ENCODE results near the gene GDF10. TPM values are rescaled to one million over a fixed set of nuclear protein-coding genes. Genes with fewer than 3 reads are reported as not detected.

Gene GDF10
- total and polyA plus RNA-seq, 2 donors (not counting 3 experiments of a cell fraction or from before 2014, with no cell fraction given), result not detected

DNA sequence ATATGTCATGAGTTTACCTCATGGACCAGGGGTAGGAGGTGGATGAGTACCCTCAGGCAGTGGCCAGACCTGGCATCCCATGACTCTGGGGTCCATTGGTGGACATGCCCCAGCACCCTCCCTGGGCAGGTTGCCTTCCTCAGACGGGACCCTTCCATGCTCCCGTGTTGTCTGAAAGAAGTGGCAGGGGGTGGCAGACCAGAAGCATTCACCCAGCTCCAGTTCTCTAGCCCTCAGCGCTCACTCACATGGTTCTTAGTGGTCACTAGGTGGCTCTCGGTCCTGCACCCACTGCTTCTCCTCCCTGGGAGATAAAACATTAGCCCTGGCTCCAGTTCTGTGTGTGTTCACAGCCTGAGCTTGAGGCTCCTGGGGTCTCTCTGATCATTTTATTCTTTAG, 54.2 kb downstream of the GDF10 start:
- TF ChIP-seq, protein P1, sequence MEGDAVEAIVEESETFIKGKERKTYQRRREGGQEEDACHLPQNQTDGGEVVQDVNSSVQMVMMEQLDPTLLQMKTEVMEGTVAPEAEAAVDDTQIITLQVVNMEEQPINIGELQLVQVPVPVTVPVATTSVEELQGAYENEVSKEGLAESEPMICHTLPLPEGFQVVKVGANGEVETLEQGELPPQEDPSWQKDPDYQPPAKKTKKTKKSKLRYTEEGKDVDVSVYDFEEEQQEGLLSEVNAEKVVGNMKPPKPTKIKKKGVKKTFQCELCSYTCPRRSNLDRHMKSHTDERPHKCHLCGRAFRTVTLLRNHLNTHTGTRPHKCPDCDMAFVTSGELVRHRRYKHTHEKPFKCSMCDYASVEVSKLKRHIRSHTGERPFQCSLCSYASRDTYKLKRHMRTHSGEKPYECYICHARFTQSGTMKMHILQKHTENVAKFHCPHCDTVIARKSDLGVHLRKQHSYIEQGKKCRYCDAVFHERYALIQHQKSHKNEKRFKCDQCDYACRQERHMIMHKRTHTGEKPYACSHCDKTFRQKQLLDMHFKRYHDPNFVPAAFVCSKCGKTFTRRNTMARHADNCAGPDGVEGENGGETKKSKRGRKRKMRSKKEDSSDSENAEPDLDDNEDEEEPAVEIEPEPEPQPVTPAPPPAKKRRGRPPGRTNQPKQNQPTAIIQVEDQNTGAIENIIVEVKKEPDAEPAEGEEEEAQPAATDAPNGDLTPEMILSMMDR (IDR thresholded peaks at IDR 0.05; ENCODE audit: extremely low read depth in 1 of 2, insufficient read depth in 1 of 2, low read depth in 1 of 2, low read length in 2 of 2), result peak in 1 of 2 donors; percentile 2
- no peak for TF ChIP-seq JUN (IDR thresholded peaks at IDR 0.05; ENCODE audit: borderline replicate concordance, insufficient read depth, insufficient read length, low read depth)
- TF ChIP-seq EZH2 (IDR thresholded peaks at IDR 0.05; ENCODE audit: borderline replicate concordance, low read depth, low read length, severe bottlenecking), result no peak
- H3K4me1 ChIP-seq (ENCODE audit: control insufficient read depth, extremely low read depth, insufficient read depth, low read length), result no peaks in the 10 kb centered on the region
- FAIRE-seq, result no peak
- CTCF ChIA-PET, result interaction anchor here (2.9 kb wide), 1 partner anchor 14 kb away, joined by 14 read pairs; no protein-coding TSS in a partner anchor
- no peaks in the 10 kb centered on the region for H3K36me3 ChIP-seq (ENCODE audit: control insufficient read depth in 2 of 2, extremely low read depth in 1 of 2, insufficient read depth in 2 of 2, low read length in 2 of 2)
- dilution Hi-C loops (cut with MboI; ENCODE audit: extremely low pct_ligation_motif_present, low sequenced_read_pairs), result no loop called here
- intact Hi-C loops (cut with micrococcal nuclease), result loop anchor here (1.0 kb wide), 1 partner anchor 12 kb away; no protein-coding TSS in a partner anchor
- H3K4me2 ChIP-seq (ENCODE audit: insufficient read depth, low read length), result no peak overlapping the region
- no peak overlapping the region for H3K27ac ChIP-seq (ENCODE audit: insufficient read depth, low read depth, low read length)
- H3K9me3 ChIP-seq (replicated peaks; ENCODE audit: control insufficient read depth, insufficient read depth, low read length), result no peaks in the 10 kb centered on the region
- H3K4me3 ChIP-seq (replicated peaks in 1 of 3; ENCODE audit: insufficient read depth in 1 of 3, low read depth in 1 of 3, low read length in 3 of 3), result no peak overlapping the region
- no peaks in the 10 kb centered on the region for H3K79me2 ChIP-seq (ENCODE audit: control insufficient read depth, insufficient read depth, low read length)
- H2AFZ ChIP-seq (ENCODE audit: low read depth, low read length), result no peak overlapping the region
- H3K9ac ChIP-seq (replicated peaks; ENCODE audit: extremely low read depth, insufficient read depth, low read length), result no peak overlapping the region
- H3K27me3 ChIP-seq (ENCODE audit: control insufficient read depth in 2 of 2, insufficient read depth in 2 of 2, low read length in 2 of 2), result no peaks in the 10 kb centered on the region
- POLR2A ChIA-PET, result no interaction called here
- no peaks in the 10 kb centered on the region for H3K9me1 ChIP-seq (replicated peaks; ENCODE audit: control insufficient read depth, extremely low read depth, insufficient read depth, low read length)
- no TSS peak for BruUV-seq (replicated peaks)
- DNase-seq (ENCODE audit: low read depth, low spot score), result no peak
- H4K20me1 ChIP-seq (replicated peaks; ENCODE audit: control insufficient read depth, extremely low read depth, insufficient read depth, low read length), result no peaks in the 10 kb centered on the region

DNA sequence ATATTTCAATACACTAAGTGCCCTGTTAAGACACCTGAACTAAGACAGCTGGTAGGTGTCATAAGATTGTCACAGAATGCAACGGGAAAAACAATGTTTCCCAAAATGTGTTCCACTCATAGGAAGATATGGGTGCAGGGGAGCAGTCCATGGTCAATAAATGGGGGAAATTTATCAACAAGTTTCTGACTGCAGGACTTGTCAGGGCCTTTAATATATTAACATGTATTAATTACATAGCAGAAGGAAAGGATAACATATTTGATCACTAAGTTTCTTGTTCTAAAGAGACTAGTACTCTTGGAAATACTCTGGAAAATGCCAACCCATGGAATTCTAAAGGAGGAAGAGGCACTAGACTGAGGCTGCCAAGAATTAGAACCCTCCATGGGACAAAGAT, 54.9 kb downstream of the GDF10 start:
- no peaks in the 10 kb centered on the region for H3K36me3 ChIP-seq (ENCODE audit: control insufficient read depth in 2 of 2, extremely low read depth in 1 of 2, insufficient read depth in 2 of 2, low read length in 2 of 2)
- H3K9me3 ChIP-seq (replicated peaks; ENCODE audit: control insufficient read depth, insufficient read depth, low read length), result no peaks in the 10 kb centered on the region
- H3K4me3 ChIP-seq (replicated peaks in 1 of 3; ENCODE audit: insufficient read depth in 1 of 3, low read depth in 1 of 3, low read length in 3 of 3), result no peak overlapping the region
- intact Hi-C loops (cut with micrococcal nuclease) (loop anchor here (1.0 kb wide), 1 partner anchor 11 kb away; no protein-coding TSS in a partner anchor), dilution Hi-C loops (cut with MboI; ENCODE audit: extremely low pct_ligation_motif_present, low sequenced_read_pairs) (no loop called here)
- no peaks in the 10 kb centered on the region for H3K9me1 ChIP-seq (replicated peaks; ENCODE audit: control insufficient read depth, extremely low read depth, insufficient read depth, low read length)
- no peak overlapping the region for H3K27ac ChIP-seq (ENCODE audit: insufficient read depth, low read depth, low read length)
- ChIA-PET CTCF (interaction anchor here (2.9 kb wide), 1 partner anchor 15 kb away, joined by 14 read pairs; no protein-coding TSS in a partner anchor), POLR2A (no interaction called here)
- no peak overlapping the region for H3K9ac ChIP-seq (replicated peaks; ENCODE audit: extremely low read depth, insufficient read depth, low read length)
- no TSS peak for BruUV-seq (replicated peaks)
- no peak for DNase-seq (ENCODE audit: low read depth, low spot score)
- TF ChIP-seq POLR2AphosphoS5 (IDR thresholded peaks at IDR 0.05; ENCODE audit: insufficient read depth, low read depth, low read length) (no peak), JUN (IDR thresholded peaks at IDR 0.05; ENCODE audit: borderline replicate concordance, insufficient read depth, insufficient read length, low read depth) (no peak), MYC (IDR thresholded peaks at IDR 0.05; ENCODE audit: low read depth, low read length) (no peak), EZH2 (IDR thresholded peaks at IDR 0.05; ENCODE audit: borderline replicate concordance, low read depth, low read length, severe bottlenecking) (no peak), GATA2 (IDR thresholded peaks at IDR 0.05; ENCODE audit: insufficient read depth, insufficient read length, low read depth, low read length) (no peak), POLR2A (IDR thresholded peaks at IDR 0.05; ENCODE audit: low read depth, low read length) (no peak), FOS (IDR thresholded peaks at IDR 0.05; ENCODE audit: borderline replicate concordance, insufficient read depth, low read length) (no peak)
- TF ChIP-seq, protein P2, sequence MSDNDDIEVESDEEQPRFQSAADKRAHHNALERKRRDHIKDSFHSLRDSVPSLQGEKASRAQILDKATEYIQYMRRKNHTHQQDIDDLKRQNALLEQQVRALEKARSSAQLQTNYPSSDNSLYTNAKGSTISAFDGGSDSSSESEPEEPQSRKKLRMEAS (IDR thresholded peaks at IDR 0.05; ENCODE audit: insufficient read depth, insufficient read length), result no peak
- TF ChIP-seq, protein P1 (IDR thresholded peaks at IDR 0.05; ENCODE audit: extremely low read depth in 1 of 2, insufficient read depth in 1 of 2, low read depth in 1 of 2, low read length in 2 of 2), result no peak
- no peaks in the 10 kb centered on the region for H3K79me2 ChIP-seq (ENCODE audit: control insufficient read depth, insufficient read depth, low read length)
- no peaks in the 10 kb centered on the region for H3K4me1 ChIP-seq (ENCODE audit: control insufficient read depth, extremely low read depth, insufficient read depth, low read length)
- H3K4me2 ChIP-seq (ENCODE audit: insufficient read depth, low read length), result no peak overlapping the region
- no peaks in the 10 kb centered on the region for H4K20me1 ChIP-seq (replicated peaks; ENCODE audit: control insufficient read depth, extremely low read depth, insufficient read depth, low read length)
- no peaks in the 10 kb centered on the region for H3K27me3 ChIP-seq (ENCODE audit: control insufficient read depth in 2 of 2, insufficient read depth in 2 of 2, low read length in 2 of 2)
- no peak for FAIRE-seq
- no peak overlapping the region for H2AFZ ChIP-seq (ENCODE audit: low read depth, low read length)
